ENCODE results near the gene GATB.

The GATB gene

DNA sequence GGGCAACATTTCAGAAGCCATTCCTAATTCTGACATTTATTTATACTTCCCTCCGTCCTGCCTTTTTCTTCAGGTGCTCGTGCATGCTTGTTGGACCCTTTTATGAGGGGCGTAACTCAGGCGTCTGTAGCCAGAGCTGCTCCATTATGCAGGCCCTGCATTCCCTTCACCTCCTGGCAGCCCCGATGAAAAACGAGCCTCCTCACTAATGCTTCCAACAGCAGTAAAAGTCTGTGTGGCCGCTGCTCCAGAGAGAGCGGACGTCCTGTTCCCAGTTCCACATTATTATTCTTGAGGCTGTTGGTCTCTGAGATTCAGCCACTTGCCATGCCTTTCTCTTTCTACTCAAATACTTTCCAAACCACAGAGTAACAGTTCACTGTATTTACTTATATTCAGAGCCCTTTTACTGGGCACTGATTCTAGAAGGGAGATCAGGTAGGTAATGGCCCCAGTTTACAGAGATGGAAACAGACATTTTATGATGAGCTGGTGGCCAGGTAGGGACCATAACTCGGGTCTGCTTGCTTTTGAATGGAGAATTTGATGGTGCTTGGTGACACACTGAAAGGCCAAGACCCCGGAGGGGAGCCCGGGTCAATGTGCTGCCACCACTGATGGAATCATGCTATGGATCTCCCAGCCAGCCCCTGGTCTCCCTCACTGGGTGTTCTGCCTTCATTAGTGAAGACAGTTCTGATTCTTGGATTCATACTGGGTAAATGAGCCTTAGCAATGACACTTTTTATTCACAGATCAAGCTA lies 101.0 kb downstream of the GATB start:
- DNase-seq (ENCODE audit: low read depth) = no peak
- H3K4me3 ChIP-seq (replicated peaks; ENCODE audit: low read depth, low read length) = no peak overlapping the region
- no peak for TF ChIP-seq CTCF (IDR thresholded peaks at IDR 0.05; ENCODE audit: low read length, missing control alignments)

DNA sequence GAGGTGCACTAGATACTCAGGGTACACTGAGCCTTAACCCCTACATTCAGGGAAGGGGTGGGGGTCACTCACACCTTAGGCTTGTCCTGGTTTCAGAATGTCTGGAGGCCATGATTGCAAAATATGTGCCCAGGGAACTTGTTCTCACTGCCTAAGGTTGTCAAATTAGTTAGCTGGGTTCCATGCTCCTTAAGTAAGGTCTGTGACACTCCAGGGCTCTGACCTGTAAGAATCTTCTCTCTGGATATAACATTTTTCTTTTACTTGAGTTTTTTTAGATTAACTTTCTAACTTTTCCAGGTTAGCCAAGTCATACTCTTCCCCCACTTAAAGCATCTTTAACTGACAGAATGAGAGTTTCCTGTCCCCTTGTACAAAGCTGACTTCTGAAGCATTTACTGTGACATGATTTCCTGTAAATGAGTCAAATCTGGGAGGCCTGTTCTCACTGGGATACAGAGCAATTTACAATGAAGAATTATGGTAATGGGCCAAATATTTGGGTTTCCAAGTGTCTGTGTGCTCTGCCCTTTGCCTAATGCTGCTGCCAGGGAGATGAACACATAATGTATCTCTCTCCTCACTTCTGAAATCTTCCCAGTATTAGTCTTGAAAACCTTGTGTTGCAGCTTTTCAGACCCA lies 101.7 kb downstream of the GATB start:
- TF ChIP-seq CTCF (IDR thresholded peaks at IDR 0.05; ENCODE audit: low read length, missing control alignments) = no peak
- H3K4me3 ChIP-seq (replicated peaks; ENCODE audit: low read depth, low read length) = no peak overlapping the region
- DNase-seq (ENCODE audit: low read depth) = peak; percentile 70

- no peak for TF ChIP-seq CTCF (IDR thresholded peaks at IDR 0.05; ENCODE audit: low read length, missing control alignments)
- no peak overlapping the region for H3K4me3 ChIP-seq (replicated peaks; ENCODE audit: low read depth, low read length)
- DNase-seq (ENCODE audit: low read depth) = no peak
These were observed 102.9 kb downstream of the GATB start for GRCh38 chr4:151657896-151658295.

- no peak for DNase-seq (ENCODE audit: low read depth)
- TF ChIP-seq CTCF (IDR thresholded peaks at IDR 0.05; ENCODE audit: low read length, missing control alignments) = no peak
- no peak overlapping the region for H3K4me3 ChIP-seq (replicated peaks; ENCODE audit: low read depth, low read length)
These were observed 104.7 kb downstream of the GATB start for GRCh38 chr4:151656058-151656457.

- TF ChIP-seq CTCF (IDR thresholded peaks at IDR 0.05; ENCODE audit: low read length, missing control alignments) = no peak
- DNase-seq (ENCODE audit: low read depth) = no peak
- no peak overlapping the region for H3K4me3 ChIP-seq (replicated peaks; ENCODE audit: low read depth, low read length)
These were observed 107.3 kb downstream of the GATB start for GRCh38 chr4:151653548-151653918.

GRCh38 chr4:151652841-151653547 lies 107.8 kb downstream of the GATB start:
- DNase-seq (ENCODE audit: low read depth) = no peak
- TF ChIP-seq CTCF (IDR thresholded peaks at IDR 0.05; ENCODE audit: low read length, missing control alignments) = no peak
- H3K4me3 ChIP-seq (replicated peaks; ENCODE audit: low read depth, low read length) = no peak overlapping the region
